Endodermal cell (in vitro differentiated cells): Measurements from ENCODE around the gene CEBPZ. TPM values are rescaled to one million over a fixed set of nuclear protein-coding genes. Genes with fewer than 3 reads are reported as not detected.

Source experiments
- DNase-seq: peaks from one replicate; pipeline ENCODE4 v3.0.0-alpha.2; 2017
- H3K27ac ChIP-seq: 2 replicates; pipeline ENCODE4 v1.5.1; 2013; ENCODE audit warnings: mild to moderate bottlenecking, low read depth, low read length, moderate library complexity
- H3K27me3 ChIP-seq: 2 replicates; pipeline ENCODE4 v1.6.1; 2013; ENCODE audit warnings: mild to moderate bottlenecking, low read length, moderate library complexity; ENCODE audit not compliant: insufficient read depth, control insufficient read depth, poor library complexity, severe bottlenecking
- H3K36me3 ChIP-seq: 2 replicates; pipeline ENCODE4 v1.7.0; 2013; ENCODE audit warnings: mild to moderate bottlenecking, low read length, moderate library complexity; ENCODE audit not compliant: control insufficient read depth, insufficient read depth
- H3K4me1 ChIP-seq: one replicate; pipeline ENCODE4 v1.7.0; 2013; ENCODE audit warnings: low read length; ENCODE audit not compliant: control insufficient read depth, insufficient read depth
- H3K4me3 ChIP-seq: 2 replicates; pipeline ENCODE4 v1.5.1; 2013; ENCODE audit warnings: mild to moderate bottlenecking, low read length, moderate library complexity
- H3K9ac ChIP-seq: 2 replicates; pipeline ENCODE4 v1.6.1; 2013; ENCODE audit warnings: mild to moderate bottlenecking, low read length, moderate library complexity; ENCODE audit not compliant: poor library complexity, severe bottlenecking; ENCODE audit errors: extremely low read depth
- H3K9me3 ChIP-seq: 2 replicates; pipeline ENCODE4 v1.6.1; 2013; ENCODE audit warnings: mild to moderate bottlenecking, low read length, moderate library complexity; ENCODE audit not compliant: control insufficient read depth
- H3K27ac Mint-ChIP-seq: 2 replicates; pipeline ENCODE4 v1.8.0; 2020; ENCODE audit warnings: mixed read lengths
- H3K27me3 Mint-ChIP-seq: 2 replicates; pipeline ENCODE4 v1.8.0; 2021; ENCODE audit warnings: mild to moderate bottlenecking, mixed read lengths; ENCODE audit not compliant: insufficient read depth
- H3K36me3 Mint-ChIP-seq: 2 replicates; pipeline ENCODE4 v1.8.0; 2020; ENCODE audit warnings: low read depth, mixed read lengths
- H3K4me1 Mint-ChIP-seq: 2 replicates; pipeline ENCODE4 v1.8.0; 2020; ENCODE audit warnings: mixed read lengths
- H3K4me3 Mint-ChIP-seq: 2 replicates; pipeline ENCODE4 v1.8.0; 2020; ENCODE audit warnings: mild to moderate bottlenecking, moderate library complexity, mixed read lengths
- H3K9me3 Mint-ChIP-seq: 2 replicates; pipeline ENCODE4 v1.8.0; 2020; ENCODE audit warnings: mild to moderate bottlenecking, mixed read lengths
- CTCF ChIP-seq: fragments of 200-600 bp; sonication (generic); conservative IDR thresholded peaks from 2 replicates; pipeline ENCODE4 v1.5.0; 2021; ENCODE audit warnings: antibody characterized with exemption, mild to moderate bottlenecking
- WGBS, 2 experiments: methylation state at CpG; one replicate each; pipeline versions ENCODE4 v1.1.5 to v1.1.7; 2013; ENCODE audit warnings: missing lambda C conversion rate in 2 of 2, mixed read lengths in 1 of 2; ENCODE audit not compliant: insufficient coverage in 1 of 2, insufficient read length in 1 of 2; 5-methylcytosine and 5-hydroxymethylcytosine counted together
- total RNA-seq, 2 donors: library from RNA; stranded (reverse); fragmentation: NEBNext Ultra II Directional in 1 of 2; extraction: Animal tissue kit (Norgen Biotek cat#: 25700) in 1 of 2; gene quantifications; 2 replicates in 1 of 2; 3 replicates in 1 of 2; pipeline ENCODE4 v1.2.1, GENCODE V29; 2021

The CEBPZ gene
- total RNA-seq, 2 donors from 2014 or later = 66.9 to 80.5 TPM

GRCh38 chr2:37190290-37190689 is 41.1 kb downstream of the CEBPZ start:
- H3K4me1 ChIP-seq = peaks cover 11% of the 10 kb centered on the region
- H3K27ac Mint-ChIP-seq = peak overlapping the region; percentile 87
- no peaks in the 10 kb centered on the region for H3K27me3 ChIP-seq
- H3K9me3 ChIP-seq = no peaks in the 10 kb centered on the region
- H3K36me3 Mint-ChIP-seq = no peaks in the 10 kb centered on the region
- TF ChIP-seq CTCF = no peak
- no peaks in the 10 kb centered on the region for H3K9me3 Mint-ChIP-seq
- DNase-seq = no peak
- no peak overlapping the region for H3K27ac ChIP-seq
- WGBS, 2 experiments = 75 to 90% methylated on average over 2 to 4 of the region's 4 CpGs
- H3K4me1 Mint-ChIP-seq = peaks cover 31% of the 10 kb centered on the region
- H3K27me3 Mint-ChIP-seq = no peaks in the 10 kb centered on the region
- no peak overlapping the region for H3K9ac ChIP-seq
- no peak overlapping the region for H3K4me3 ChIP-seq
- H3K4me3 Mint-ChIP-seq = no peak overlapping the region
- H3K36me3 ChIP-seq = no peaks in the 10 kb centered on the region

- Histone ChIP-seq H3K4me1 (peaks cover 11% of the 10 kb centered on the region), H3K9ac (no peak overlapping the region), H3K27ac (no peak overlapping the region), H3K36me3 (no peaks in the 10 kb centered on the region), H3K4me3 (no peak overlapping the region), H3K27me3 (no peaks in the 10 kb centered on the region), H3K9me3 (no peaks in the 10 kb centered on the region)
- 70 to 71% methylated on average over 4 to 6 of the region's 6 CpGs for WGBS, 2 experiments
- Mint-ChIP-seq H3K4me3 (no peak overlapping the region), H3K4me1 (peaks cover 31% of the 10 kb centered on the region), H3K27ac (peak overlapping the region; percentile 87), H3K36me3 (no peaks in the 10 kb centered on the region), H3K9me3 (no peaks in the 10 kb centered on the region), H3K27me3 (no peaks in the 10 kb centered on the region)
- TF ChIP-seq CTCF = peak; percentile 52
- peak; percentile 93 for DNase-seq
Observed at GRCh38 chr2:37189452-37190153, 41.8 kb downstream of the CEBPZ start.

- 98 to 100% methylated on average over 1 to 2 of the region's 2 CpGs for WGBS, 2 experiments
- H3K27ac Mint-ChIP-seq = peak within 1 kb of the TSS; percentile 87
- H3K4me3 Mint-ChIP-seq = no peak within 1 kb of the TSS
Observed at GRCh38 chr2:37188570-37188969, 42.8 kb downstream of the CEBPZ start, which contains the start of gene SULT6B1. TSS of gene SULT6B1 (minus strand) at chr2:37188670. CDS start at chr2:37188640, 30 bp downstream.

More at GRCh38 chr2:37188570-37188969, 42.8 kb downstream of the CEBPZ start, which contains the start of gene SULT6B1:
- H3K27me3 Mint-ChIP-seq = no peaks in the 10 kb centered on the region
- Histone ChIP-seq H3K9me3 (no peaks in the 10 kb centered on the region), H3K27me3 (no peaks in the 10 kb centered on the region), H3K27ac (no peak within 1 kb of the TSS), H3K36me3 (no peaks in the 10 kb centered on the region), H3K9ac (no peak within 1 kb of the TSS), H3K4me3 (no peak within 1 kb of the TSS), H3K4me1 (peaks cover 11% of the 10 kb centered on the region)
- H3K4me1 Mint-ChIP-seq = peaks cover 31% of the 10 kb centered on the region
- TF ChIP-seq CTCF = no peak
- no peak for DNase-seq
- H3K9me3 Mint-ChIP-seq = no peaks in the 10 kb centered on the region
- no peaks in the 10 kb centered on the region for H3K36me3 Mint-ChIP-seq
